ENCODE data around the gene XIRP2.
"Not testable (repeated sequence)": the region's sequence is repeated elsewhere in the genome, so short reads cannot be mapped to it uniquely, and the experiment has no call there.

XIRP2 gene

DNA sequence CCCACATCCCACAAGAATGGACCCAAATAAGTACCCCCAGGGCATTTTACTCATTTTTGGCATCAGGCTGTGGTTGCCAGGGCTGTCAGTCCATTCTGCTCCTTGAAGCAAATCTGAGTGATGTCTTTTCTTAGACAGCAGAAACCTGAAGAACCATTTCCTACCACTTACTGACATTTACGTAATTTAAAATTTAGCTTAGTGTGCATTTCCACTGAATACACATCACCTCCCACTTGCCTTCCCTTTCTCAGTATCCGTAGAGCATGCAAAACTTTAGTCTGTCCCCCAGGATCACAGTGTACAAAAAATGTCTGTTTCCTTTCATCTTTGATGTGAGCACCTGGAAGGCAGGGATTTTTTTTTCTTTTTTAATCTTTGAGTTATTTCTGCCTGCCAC is 130.3 kb downstream of the XIRP2 start:
- H3K9me3 ChIP-seq (ENCODE audit: control insufficient read depth, low read length), result no peaks in the 10 kb centered on the region
- no peak overlapping the region for H3K27ac ChIP-seq (ENCODE audit: insufficient read depth, low read depth, low read length, poor library complexity, severe bottlenecking)
- H3K4me3 ChIP-seq (ENCODE audit: insufficient read depth, low read depth, low read length), result no peak overlapping the region
- H3K4me1 ChIP-seq (ENCODE audit: control insufficient read depth, insufficient read depth, low read length), result no peaks in the 10 kb centered on the region
- 89 to 90% methylated on average over 2 of the region's 2 CpGs for WGBS, 2 experiments
- H3K27me3 ChIP-seq (ENCODE audit: control insufficient read depth, insufficient read depth, low read length, poor library complexity, severe bottlenecking), result no peaks in the 10 kb centered on the region
- H3K36me3 ChIP-seq (ENCODE audit: control insufficient read depth, insufficient read depth, low read length), result no peaks in the 10 kb centered on the region

- Histone ChIP-seq H3K36me3 (ENCODE audit: control insufficient read depth, insufficient read depth, low read length) (no peaks in the 10 kb centered on the region), H3K4me1 (ENCODE audit: control insufficient read depth, insufficient read depth, low read length) (no peaks in the 10 kb centered on the region), H3K9me3 (ENCODE audit: control insufficient read depth, low read length) (no peaks in the 10 kb centered on the region), H3K27ac (ENCODE audit: insufficient read depth, low read depth, low read length, poor library complexity, severe bottlenecking) (no peak overlapping the region), H3K27me3 (ENCODE audit: control insufficient read depth, insufficient read depth, low read length, poor library complexity, severe bottlenecking) (no peaks in the 10 kb centered on the region), H3K4me3 (ENCODE audit: insufficient read depth, low read depth, low read length) (no peak overlapping the region)
- 90 to 93% methylated on average over 4 of the region's 4 CpGs for WGBS, 2 experiments
Measured at GRCh38 chr2:167028503-167028902, 140.2 kb downstream of the XIRP2 start.

GRCh38 chr2:167034976-167035375 is 146.7 kb downstream of the XIRP2 start:
- not testable (repeated sequence) for H3K27ac ChIP-seq (ENCODE audit: insufficient read depth, low read depth, low read length, poor library complexity, severe bottlenecking); H3K36me3 ChIP-seq (ENCODE audit: control insufficient read depth, insufficient read depth, low read length); H3K27me3 ChIP-seq (ENCODE audit: control insufficient read depth, insufficient read depth, low read length, poor library complexity, severe bottlenecking); H3K4me3 ChIP-seq (ENCODE audit: insufficient read depth, low read depth, low read length); H3K9me3 ChIP-seq (ENCODE audit: control insufficient read depth, low read length); H3K4me1 ChIP-seq (ENCODE audit: control insufficient read depth, insufficient read depth, low read length)
- 91 to 95% methylated on average over 3 of the region's 3 CpGs for WGBS, 2 experiments

- H3K4me3 ChIP-seq (ENCODE audit: insufficient read depth, low read depth, low read length), result no peak overlapping the region
- no peaks in the 10 kb centered on the region for H3K9me3 ChIP-seq (ENCODE audit: control insufficient read depth, low read length)
- H3K36me3 ChIP-seq (ENCODE audit: control insufficient read depth, insufficient read depth, low read length), result no peaks in the 10 kb centered on the region
- H3K27ac ChIP-seq (ENCODE audit: insufficient read depth, low read depth, low read length, poor library complexity, severe bottlenecking), result no peak overlapping the region
- H3K27me3 ChIP-seq (ENCODE audit: control insufficient read depth, insufficient read depth, low read length, poor library complexity, severe bottlenecking), result no peaks in the 10 kb centered on the region
- H3K4me1 ChIP-seq (ENCODE audit: control insufficient read depth, insufficient read depth, low read length), result no peaks in the 10 kb centered on the region
Measured at GRCh38 chr2:167048829-167049228, 160.5 kb downstream of the XIRP2 start.

DNA sequence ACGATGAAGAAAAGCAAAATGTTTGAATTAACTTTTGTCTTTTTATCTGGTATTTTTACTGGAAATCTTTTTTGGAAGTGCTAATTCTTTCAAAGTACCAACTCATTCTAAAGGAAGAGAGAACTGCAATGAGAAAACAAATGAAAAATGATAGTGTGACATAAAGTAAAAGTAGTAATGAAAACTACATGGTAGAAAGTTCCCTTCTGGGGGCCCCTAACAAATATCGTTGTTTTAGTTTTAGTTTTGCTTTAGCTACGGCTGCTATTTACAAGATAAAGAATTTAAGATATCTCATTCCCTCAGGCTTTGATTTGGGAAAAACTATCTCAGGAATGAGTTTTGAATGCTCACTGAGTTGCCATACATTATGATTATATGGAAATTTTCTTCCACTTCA is 161.4 kb downstream of the XIRP2 start:
- H3K36me3 ChIP-seq (ENCODE audit: control insufficient read depth, insufficient read depth, low read length), result no peaks in the 10 kb centered on the region
- WGBS, 2 experiments, result 80 to 100% methylated on average over 1 to 3 of the region's 3 CpGs

GRCh38 chr2:167052825-167053224 is 164.5 kb downstream of the XIRP2 start:
- H3K27me3 ChIP-seq (ENCODE audit: control insufficient read depth, insufficient read depth, low read length, poor library complexity, severe bottlenecking), result no peaks in the 10 kb centered on the region
- H3K36me3 ChIP-seq (ENCODE audit: control insufficient read depth, insufficient read depth, low read length), result no peaks in the 10 kb centered on the region
- H3K4me1 ChIP-seq (ENCODE audit: control insufficient read depth, insufficient read depth, low read length), result no peaks in the 10 kb centered on the region
- no CpG with 5 or more reads among the region's 1 CpG for WGBS, 2 experiments
- H3K9me3 ChIP-seq (ENCODE audit: control insufficient read depth, low read length), result no peaks in the 10 kb centered on the region
- no peak overlapping the region for H3K4me3 ChIP-seq (ENCODE audit: insufficient read depth, low read depth, low read length)
- H3K27ac ChIP-seq (ENCODE audit: insufficient read depth, low read depth, low read length, poor library complexity, severe bottlenecking), result no peak overlapping the region

More for the DNA sequence above, 161.4 kb downstream of the XIRP2 start:
- H3K9me3 ChIP-seq (ENCODE audit: control insufficient read depth, low read length), result no peaks in the 10 kb centered on the region
- H3K27ac ChIP-seq (ENCODE audit: insufficient read depth, low read depth, low read length, poor library complexity, severe bottlenecking), result no peak overlapping the region
- no peak overlapping the region for H3K4me3 ChIP-seq (ENCODE audit: insufficient read depth, low read depth, low read length)
- no peaks in the 10 kb centered on the region for H3K27me3 ChIP-seq (ENCODE audit: control insufficient read depth, insufficient read depth, low read length, poor library complexity, severe bottlenecking)
- no peaks in the 10 kb centered on the region for H3K4me1 ChIP-seq (ENCODE audit: control insufficient read depth, insufficient read depth, low read length)

DNA sequence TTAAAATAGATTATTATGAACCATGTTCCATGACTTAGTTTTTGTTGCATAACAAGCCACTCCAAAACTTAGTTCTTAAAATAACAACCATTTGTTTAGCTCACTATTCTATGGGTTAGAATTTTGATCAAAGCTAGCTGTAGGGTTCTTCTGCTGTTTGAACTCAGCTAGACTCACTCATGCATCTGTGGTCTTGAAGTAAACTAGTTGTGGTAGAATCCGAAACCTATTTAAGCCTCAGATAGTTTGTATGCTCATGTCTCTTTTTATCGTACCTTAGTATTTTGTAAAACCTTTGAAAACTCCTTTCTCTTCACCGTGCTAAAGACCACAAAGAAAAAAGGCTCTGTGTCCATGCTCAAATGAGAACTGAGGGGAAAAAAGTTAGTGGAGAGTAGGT is 166.6 kb downstream of the XIRP2 start:
- no peaks in the 10 kb centered on the region for H3K36me3 ChIP-seq (ENCODE audit: control insufficient read depth, insufficient read depth, low read length)
- H3K4me1 ChIP-seq (ENCODE audit: control insufficient read depth, insufficient read depth, low read length), result no peaks in the 10 kb centered on the region
- H3K27me3 ChIP-seq (ENCODE audit: control insufficient read depth, insufficient read depth, low read length, poor library complexity, severe bottlenecking), result no peaks in the 10 kb centered on the region
- no peak overlapping the region for H3K4me3 ChIP-seq (ENCODE audit: insufficient read depth, low read depth, low read length)
- 86 to 93% methylated on average over 1 to 3 of the region's 3 CpGs for WGBS, 2 experiments
- no peaks in the 10 kb centered on the region for H3K9me3 ChIP-seq (ENCODE audit: control insufficient read depth, low read length)
- H3K27ac ChIP-seq (ENCODE audit: insufficient read depth, low read depth, low read length, poor library complexity, severe bottlenecking), result no peak overlapping the region

- Histone ChIP-seq H3K36me3 (ENCODE audit: control insufficient read depth, insufficient read depth, low read length) (no peaks in the 10 kb centered on the region), H3K27me3 (ENCODE audit: control insufficient read depth, insufficient read depth, low read length, poor library complexity, severe bottlenecking) (no peaks in the 10 kb centered on the region), H3K27ac (ENCODE audit: insufficient read depth, low read depth, low read length, poor library complexity, severe bottlenecking) (no peak overlapping the region), H3K4me3 (ENCODE audit: insufficient read depth, low read depth, low read length) (no peak overlapping the region), H3K4me1 (ENCODE audit: control insufficient read depth, insufficient read depth, low read length) (no peaks in the 10 kb centered on the region), H3K9me3 (ENCODE audit: control insufficient read depth, low read length) (no peaks in the 10 kb centered on the region)
- 91 to 93% methylated on average over 2 to 4 of the region's 4 CpGs for WGBS, 2 experiments
Measured at GRCh38 chr2:167057446-167057845, 169.2 kb downstream of the XIRP2 start.

DNA sequence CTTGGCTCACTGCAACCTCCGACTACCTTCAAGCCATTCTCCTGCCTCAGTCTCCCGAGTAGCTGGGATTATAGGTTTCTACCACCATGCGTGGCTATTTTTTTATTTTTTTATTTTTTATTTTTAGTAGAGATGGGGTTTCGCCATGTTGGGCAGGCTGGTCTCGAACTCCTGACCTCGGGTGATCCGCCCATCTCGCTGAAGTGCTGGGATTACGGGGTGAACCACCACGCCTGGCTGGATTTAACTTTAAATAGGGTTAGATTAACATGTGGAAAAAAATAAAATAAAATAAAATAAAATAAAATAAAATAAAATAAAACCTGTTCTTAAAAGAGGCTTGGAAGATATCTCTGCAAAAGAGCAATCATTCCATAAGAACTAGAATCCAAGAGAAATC is 170.9 kb downstream of the XIRP2 start:
- no peaks in the 10 kb centered on the region for H3K36me3 ChIP-seq (ENCODE audit: control insufficient read depth, insufficient read depth, low read length)
- 90 to 96% methylated on average over 8 to 10 of the region's 10 CpGs for WGBS, 2 experiments
- H3K27me3 ChIP-seq (ENCODE audit: control insufficient read depth, insufficient read depth, low read length, poor library complexity, severe bottlenecking), result no peaks in the 10 kb centered on the region
- no peaks in the 10 kb centered on the region for H3K4me1 ChIP-seq (ENCODE audit: control insufficient read depth, insufficient read depth, low read length)
- no peak overlapping the region for H3K27ac ChIP-seq (ENCODE audit: insufficient read depth, low read depth, low read length, poor library complexity, severe bottlenecking)
- H3K9me3 ChIP-seq (ENCODE audit: control insufficient read depth, low read length), result no peaks in the 10 kb centered on the region
- H3K4me3 ChIP-seq (ENCODE audit: insufficient read depth, low read depth, low read length), result no peak overlapping the region

DNA sequence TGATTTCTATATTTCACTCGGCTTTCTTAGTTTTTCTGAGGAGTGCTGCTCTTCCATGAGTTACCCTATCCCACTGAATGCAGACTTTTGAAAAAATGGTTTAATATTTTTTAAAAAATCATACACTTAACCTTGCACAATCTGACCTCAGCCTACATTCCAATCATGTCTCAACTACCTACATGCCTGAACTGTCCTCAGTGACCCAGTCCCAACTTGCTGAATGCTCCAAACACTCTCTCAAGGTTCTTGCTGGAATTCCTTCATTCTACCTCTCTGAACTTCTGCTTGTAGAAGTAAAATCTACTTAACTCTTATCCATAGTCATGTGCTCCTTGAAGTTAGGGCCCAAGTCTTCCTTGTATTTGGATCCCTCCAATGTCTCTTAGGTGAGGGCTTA is 181.6 kb downstream of the XIRP2 start:
- H3K27ac ChIP-seq (ENCODE audit: insufficient read depth, low read depth, low read length, poor library complexity, severe bottlenecking), result no peak overlapping the region
- no peaks in the 10 kb centered on the region for H3K4me1 ChIP-seq (ENCODE audit: control insufficient read depth, insufficient read depth, low read length)
- 93 to 100% methylated on average over 1 of the region's 1 CpG for WGBS, 2 experiments
- no peaks in the 10 kb centered on the region for H3K36me3 ChIP-seq (ENCODE audit: control insufficient read depth, insufficient read depth, low read length)
- no peaks in the 10 kb centered on the region for H3K9me3 ChIP-seq (ENCODE audit: control insufficient read depth, low read length)
- H3K27me3 ChIP-seq (ENCODE audit: control insufficient read depth, insufficient read depth, low read length, poor library complexity, severe bottlenecking), result no peaks in the 10 kb centered on the region
- H3K4me3 ChIP-seq (ENCODE audit: insufficient read depth, low read depth, low read length), result no peak overlapping the region

GRCh38 chr2:167075708-167076107 is 187.4 kb downstream of the XIRP2 start:
- not testable (repeated sequence) for H3K36me3 ChIP-seq (ENCODE audit: control insufficient read depth, insufficient read depth, low read length); H3K27me3 ChIP-seq (ENCODE audit: control insufficient read depth, insufficient read depth, low read length, poor library complexity, severe bottlenecking); H3K27ac ChIP-seq (ENCODE audit: insufficient read depth, low read depth, low read length, poor library complexity, severe bottlenecking); H3K4me3 ChIP-seq (ENCODE audit: insufficient read depth, low read depth, low read length); H3K9me3 ChIP-seq (ENCODE audit: control insufficient read depth, low read length); H3K4me1 ChIP-seq (ENCODE audit: control insufficient read depth, insufficient read depth, low read length)
- 92 to 95% methylated on average over 8 of the region's 8 CpGs for WGBS, 2 experiments

Measured in ectodermal cell (in vitro differentiated cells).